Astrocyte (in vitro differentiated cells and primary cell): ENCODE data around the gene TSFM. TPM values are rescaled to one million over a fixed set of nuclear protein-coding genes. Genes with fewer than 3 reads are reported as not detected.

ENCODE experiments used
- DNase-seq: peaks from one replicate; pipeline ENCODE4 v3.0.0-alpha.2; 2010; ENCODE audit warnings: low read depth
- FAIRE-seq: peaks from 2 replicates; lab custom pipeline; 2011; peaks lifted over from hg19 to GRCh38; lab: Jason Lieb, UNC
- H2AFZ ChIP-seq: 2 replicates; pipeline ENCODE4 v1.6.0; 2012; ENCODE audit warnings: low read depth, low read length, inconsistent platforms
- H3K27ac ChIP-seq: 2 replicates; pipeline ENCODE4 v1.5.1; 2011; ENCODE audit warnings: low read depth, low read length, inconsistent platforms
- H3K27me3 ChIP-seq: 2 replicates; pipeline ENCODE4 v1.6.0; 2011; ENCODE audit warnings: low read length, inconsistent platforms; ENCODE audit not compliant: insufficient read depth
- H3K36me3 ChIP-seq: 2 replicates; pipeline ENCODE4 v1.5.1; 2011; ENCODE audit warnings: low read length, inconsistent platforms; ENCODE audit not compliant: insufficient read depth
- H3K4me1 ChIP-seq: 2 replicates; pipeline ENCODE4 v1.5.1; 2011; ENCODE audit warnings: low read length, inconsistent platforms; ENCODE audit not compliant: insufficient read depth
- H3K4me2 ChIP-seq: 2 replicates; pipeline ENCODE4 v1.6.0; 2012; ENCODE audit warnings: low read length, inconsistent platforms
- H3K4me3 ChIP-seq: 2 replicates; pipeline ENCODE4 v1.5.1; 2011; ENCODE audit warnings: low read depth, mild to moderate bottlenecking, low read length, inconsistent platforms; ENCODE audit not compliant: insufficient read depth
- H3K79me2 ChIP-seq: 2 replicates; pipeline ENCODE4 v1.6.0; 2012; ENCODE audit warnings: mild to moderate bottlenecking, low read length, inconsistent platforms; ENCODE audit not compliant: insufficient read depth
- H3K9ac ChIP-seq: 2 replicates; pipeline ENCODE4 v1.6.0; 2012; ENCODE audit warnings: mild to moderate bottlenecking, low read length, inconsistent platforms
- H3K9me3 ChIP-seq: 2 replicates; pipeline ENCODE4 v1.5.1; 2012; ENCODE audit warnings: low read depth, mild to moderate bottlenecking, low read length, inconsistent platforms; ENCODE audit not compliant: insufficient read depth
- H4K20me1 ChIP-seq: 2 replicates; pipeline ENCODE4 v1.6.0; 2012; ENCODE audit warnings: low read length, inconsistent platforms; ENCODE audit not compliant: insufficient read depth
- H3K27ac Mint-ChIP-seq: one replicate; pipeline ENCODE4 v1.8.0; 2021; ENCODE audit warnings: mild to moderate bottlenecking, mixed read lengths; ENCODE audit not compliant: unreplicated experiment
- H3K27me3 Mint-ChIP-seq: one replicate; pipeline ENCODE4 v1.8.0; 2021; ENCODE audit warnings: low read depth, mixed read lengths; ENCODE audit not compliant: unreplicated experiment
- H3K36me3 Mint-ChIP-seq: one replicate; pipeline ENCODE4 v1.8.0; 2021; ENCODE audit warnings: low read depth, mixed read lengths; ENCODE audit not compliant: unreplicated experiment
- H3K4me1 Mint-ChIP-seq: one replicate; pipeline ENCODE4 v1.8.0; 2021; ENCODE audit warnings: low read depth, mixed read lengths; ENCODE audit not compliant: unreplicated experiment
- H3K4me3 Mint-ChIP-seq: one replicate; pipeline ENCODE4 v1.8.0; 2021; ENCODE audit warnings: mild to moderate bottlenecking, moderate library complexity, mixed read lengths; ENCODE audit not compliant: unreplicated experiment
- H3K9me3 Mint-ChIP-seq: one replicate; pipeline ENCODE4 v1.8.0; 2021; ENCODE audit warnings: mild to moderate bottlenecking, mixed read lengths; ENCODE audit not compliant: unreplicated experiment
- EZH2 ChIP-seq: IDR thresholded peaks from 2 replicates; pipeline ENCODE4 v1.6.1; 2012; ENCODE audit warnings: mild to moderate bottlenecking, low read length, inconsistent platforms; ENCODE audit not compliant: insufficient read depth
- total RNA-seq: library from RNA; stranded (reverse); gene quantifications from 2 replicates; pipeline ENCODE4 v1.2.1, GENCODE V29; 2021
- TF ChIP-seq, protein P1 (sequence below): IDR thresholded peaks from 2 replicates; pipeline ENCODE4 v1.5.1; 2011; ENCODE audit warnings: low read depth, mild to moderate bottlenecking, inconsistent platforms, low read length, moderate library complexity; ENCODE audit not compliant: insufficient read depth

Gene TSFM
- total RNA-seq, 1 donor from 2014 or later = 26.6 TPM

DNA sequence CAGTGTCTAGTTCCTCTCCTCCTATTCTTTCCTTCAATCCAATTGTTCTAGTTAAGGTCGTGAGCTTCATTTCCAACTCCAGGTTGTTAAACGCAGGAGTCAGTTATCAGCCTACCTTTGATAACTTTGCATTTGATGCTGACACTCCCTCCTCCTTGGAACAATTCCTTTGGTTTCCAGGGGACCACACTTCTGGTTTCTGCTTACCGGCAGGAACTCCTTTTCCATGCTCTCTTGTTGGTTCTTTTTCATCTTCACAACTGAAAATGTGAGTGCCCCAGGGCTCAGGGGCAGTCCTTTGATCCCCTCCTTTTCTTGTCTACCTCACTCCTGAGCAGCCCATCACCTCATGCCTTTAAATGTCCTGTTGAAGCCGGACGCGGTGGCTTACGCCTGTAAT, 5.2 kb upstream of the TSFM start:
- H3K27ac Mint-ChIP-seq = no peak overlapping the region
- no peaks in the 10 kb centered on the region for H3K9me3 ChIP-seq
- FAIRE-seq (no peak), DNase-seq (no peak)
- no peak overlapping the region for H3K4me2 ChIP-seq
- H3K4me3 ChIP-seq = no peak overlapping the region
- no peaks in the 10 kb centered on the region for H3K9me3 Mint-ChIP-seq
- H3K27ac ChIP-seq = no peak overlapping the region
- H3K36me3 ChIP-seq = peaks cover 7% of the 10 kb centered on the region
- H3K79me2 ChIP-seq = peaks cover 6% of the 10 kb centered on the region
- no peak for TF ChIP-seq EZH2
- TF ChIP-seq, protein P1, sequence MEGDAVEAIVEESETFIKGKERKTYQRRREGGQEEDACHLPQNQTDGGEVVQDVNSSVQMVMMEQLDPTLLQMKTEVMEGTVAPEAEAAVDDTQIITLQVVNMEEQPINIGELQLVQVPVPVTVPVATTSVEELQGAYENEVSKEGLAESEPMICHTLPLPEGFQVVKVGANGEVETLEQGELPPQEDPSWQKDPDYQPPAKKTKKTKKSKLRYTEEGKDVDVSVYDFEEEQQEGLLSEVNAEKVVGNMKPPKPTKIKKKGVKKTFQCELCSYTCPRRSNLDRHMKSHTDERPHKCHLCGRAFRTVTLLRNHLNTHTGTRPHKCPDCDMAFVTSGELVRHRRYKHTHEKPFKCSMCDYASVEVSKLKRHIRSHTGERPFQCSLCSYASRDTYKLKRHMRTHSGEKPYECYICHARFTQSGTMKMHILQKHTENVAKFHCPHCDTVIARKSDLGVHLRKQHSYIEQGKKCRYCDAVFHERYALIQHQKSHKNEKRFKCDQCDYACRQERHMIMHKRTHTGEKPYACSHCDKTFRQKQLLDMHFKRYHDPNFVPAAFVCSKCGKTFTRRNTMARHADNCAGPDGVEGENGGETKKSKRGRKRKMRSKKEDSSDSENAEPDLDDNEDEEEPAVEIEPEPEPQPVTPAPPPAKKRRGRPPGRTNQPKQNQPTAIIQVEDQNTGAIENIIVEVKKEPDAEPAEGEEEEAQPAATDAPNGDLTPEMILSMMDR = no peak
- H4K20me1 ChIP-seq = peaks cover 5% of the 10 kb centered on the region
- H3K4me3 Mint-ChIP-seq = no peak overlapping the region
- no peak overlapping the region for H3K9ac ChIP-seq
- H2AFZ ChIP-seq = no peak overlapping the region
- H3K36me3 Mint-ChIP-seq = peaks cover 15% of the 10 kb centered on the region
- no peaks in the 10 kb centered on the region for H3K4me1 ChIP-seq
- H3K27me3 Mint-ChIP-seq = no peaks in the 10 kb centered on the region
- peaks cover 6% of the 10 kb centered on the region for H3K4me1 Mint-ChIP-seq
- H3K27me3 ChIP-seq = no peaks in the 10 kb centered on the region

DNA sequence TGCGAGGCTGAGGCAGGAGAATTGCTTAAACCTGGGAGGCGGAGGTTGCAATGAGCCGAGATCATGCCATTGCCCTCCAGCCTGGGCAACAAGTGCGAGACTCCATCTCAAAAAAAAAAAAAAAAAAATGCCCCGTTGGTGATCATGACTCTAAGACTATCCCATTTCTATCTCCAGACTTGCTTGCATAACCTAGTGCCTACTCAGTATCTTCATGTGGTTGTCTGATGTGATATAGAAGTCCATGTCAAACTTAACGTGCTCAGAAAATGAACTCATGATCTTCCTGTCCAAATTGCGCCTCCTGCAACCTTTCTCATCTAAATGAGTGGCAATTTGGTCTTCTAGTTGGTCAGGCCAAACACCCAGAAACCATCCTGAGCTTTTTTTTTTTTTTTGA, 4.7 kb upstream of the TSFM start:
- H3K27me3 Mint-ChIP-seq = no peaks in the 10 kb centered on the region

DNA sequence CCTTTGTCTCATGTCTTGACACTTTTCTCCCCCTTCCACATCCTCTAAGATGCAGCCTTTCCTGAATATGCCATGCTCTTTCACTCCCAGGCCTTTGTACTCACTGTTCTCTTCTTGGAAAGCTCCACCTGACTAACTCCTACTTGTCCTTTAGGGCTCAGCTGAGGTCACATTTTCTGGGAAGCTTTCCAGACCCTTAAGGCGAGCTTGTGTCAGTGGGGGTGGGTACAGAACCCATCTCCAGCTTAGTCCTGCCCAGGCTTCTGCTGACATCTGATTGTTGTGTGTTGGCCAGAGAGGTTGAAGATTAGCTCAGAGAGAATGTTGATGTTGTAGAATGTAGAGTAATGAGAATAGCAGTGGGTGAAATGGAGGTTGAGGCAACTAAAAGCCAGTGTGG, 2.9 kb upstream of the TSFM start:
- DNase-seq = no peak
- peaks cover 7% of the 10 kb centered on the region for H3K36me3 ChIP-seq
- no peak overlapping the region for H3K27ac ChIP-seq
- no peak overlapping the region for H3K4me2 ChIP-seq
- H3K79me2 ChIP-seq = peaks cover 18% of the 10 kb centered on the region
- H4K20me1 ChIP-seq = peaks cover 5% of the 10 kb centered on the region
- no peak for TF ChIP-seq EZH2
- TF ChIP-seq, protein P1 = no peak
- peaks cover 4% of the 10 kb centered on the region for H3K4me1 ChIP-seq
- Mint-ChIP-seq H3K4me3 (no peak overlapping the region), H3K9me3 (no peaks in the 10 kb centered on the region), H3K27ac (no peak overlapping the region), H3K36me3 (peaks cover 12% of the 10 kb centered on the region), H3K4me1 (peaks cover 5% of the 10 kb centered on the region), H3K27me3 (no peaks in the 10 kb centered on the region)
- H3K9ac ChIP-seq = no peak overlapping the region
- FAIRE-seq = no peak
- H3K27me3 ChIP-seq = no peaks in the 10 kb centered on the region
- H2AFZ ChIP-seq = no peak overlapping the region
- no peak overlapping the region for H3K4me3 ChIP-seq
- no peaks in the 10 kb centered on the region for H3K9me3 ChIP-seq

More for the DNA sequence above, 4.7 kb upstream of the TSFM start:
- TF ChIP-seq EZH2 = no peak
- TF ChIP-seq, protein P1 = no peak
- no peak overlapping the region for H2AFZ ChIP-seq
- Mint-ChIP-seq H3K4me3 (no peak overlapping the region), H3K27ac (no peak overlapping the region), H3K4me1 (peaks cover 4% of the 10 kb centered on the region), H3K36me3 (peaks cover 15% of the 10 kb centered on the region), H3K9me3 (no peaks in the 10 kb centered on the region)
- H3K4me1 ChIP-seq = no peaks in the 10 kb centered on the region
- no peaks in the 10 kb centered on the region for H3K27me3 ChIP-seq
- DNase-seq (no peak), FAIRE-seq (no peak)
- no peak overlapping the region for H3K27ac ChIP-seq
- H3K9ac ChIP-seq = no peak overlapping the region
- no peak overlapping the region for H3K4me2 ChIP-seq
- H3K79me2 ChIP-seq = peaks cover 9% of the 10 kb centered on the region
- H3K36me3 ChIP-seq = peaks cover 7% of the 10 kb centered on the region
- no peaks in the 10 kb centered on the region for H3K9me3 ChIP-seq
- H3K4me3 ChIP-seq = no peak overlapping the region
- H4K20me1 ChIP-seq = peaks cover 5% of the 10 kb centered on the region
